Keratinocyte (primary cell): Measurements from ENCODE around the gene GPX2.

Experiments used
- EZH2 ChIP-seq: IDR thresholded peaks from one replicate; pipeline ENCODE4 v1.6.1; 2012; ENCODE audit warnings: inconsistent platforms, mild to moderate bottlenecking, low read length, moderate library complexity
- TF ChIP-seq, protein P1 (sequence below), 3 experiments: IDR thresholded peaks in 1 of 3; conservative IDR thresholded peaks in 1 of 3; optimal IDR thresholded peaks in 1 of 3; 2 replicates in 2 of 3; 3 replicates in 1 of 3; pipeline versions ENCODE3 to v1.5.1; 2011; ENCODE audit warnings: low read length in 3 of 3, mild to moderate bottlenecking in 3 of 3, moderate library complexity in 2 of 3, control low read depth in 1 of 3, inconsistent platforms in 1 of 3; ENCODE audit not compliant: insufficient read depth in 2 of 3; ENCODE audit errors: extremely low read depth in 1 of 3

DNA sequence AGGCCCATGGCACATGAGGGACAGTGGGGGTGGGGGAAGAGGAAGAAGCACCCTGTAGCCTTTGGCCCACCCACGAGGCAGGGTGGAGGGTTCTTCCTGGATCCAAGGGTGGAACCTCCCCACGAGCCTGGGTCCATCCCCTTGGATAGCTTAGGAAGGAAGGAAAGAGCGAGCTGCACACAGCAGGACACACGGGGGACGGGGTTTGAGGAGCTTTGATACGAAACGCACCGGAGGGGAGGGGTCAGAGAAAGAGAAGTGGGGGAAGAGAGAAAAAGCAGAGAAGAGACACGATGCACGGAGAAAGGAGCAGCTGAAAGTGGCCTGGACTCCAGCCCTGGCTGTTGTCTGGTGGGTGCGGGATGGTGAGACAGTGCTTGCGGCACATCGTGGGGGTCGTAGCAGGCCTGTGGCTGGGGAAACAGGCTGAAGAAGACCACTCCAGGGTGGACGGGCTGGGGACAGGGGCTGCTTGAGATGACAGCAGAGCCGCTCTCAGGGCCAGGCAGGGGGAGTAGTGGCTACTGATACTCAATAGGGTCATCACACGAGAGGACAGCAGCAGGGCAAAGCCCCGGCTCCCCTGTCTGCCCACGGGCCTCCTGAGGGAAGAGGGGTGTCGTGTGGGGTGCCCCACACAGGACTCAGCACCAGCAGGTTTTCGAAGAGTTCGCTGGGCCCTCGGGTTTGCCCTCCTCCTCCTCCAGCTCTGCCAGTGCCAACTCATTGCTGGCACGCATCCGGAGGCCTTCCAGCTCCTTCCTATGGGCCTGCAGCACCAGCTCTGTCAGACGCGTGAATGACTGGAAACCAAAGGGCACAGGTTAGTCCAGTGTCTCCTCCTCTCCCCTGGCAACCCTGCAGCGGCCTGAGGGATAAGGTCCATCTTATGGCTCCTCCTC, 5.4 kb upstream of the GPX2 start:
- TF ChIP-seq, protein P1, sequence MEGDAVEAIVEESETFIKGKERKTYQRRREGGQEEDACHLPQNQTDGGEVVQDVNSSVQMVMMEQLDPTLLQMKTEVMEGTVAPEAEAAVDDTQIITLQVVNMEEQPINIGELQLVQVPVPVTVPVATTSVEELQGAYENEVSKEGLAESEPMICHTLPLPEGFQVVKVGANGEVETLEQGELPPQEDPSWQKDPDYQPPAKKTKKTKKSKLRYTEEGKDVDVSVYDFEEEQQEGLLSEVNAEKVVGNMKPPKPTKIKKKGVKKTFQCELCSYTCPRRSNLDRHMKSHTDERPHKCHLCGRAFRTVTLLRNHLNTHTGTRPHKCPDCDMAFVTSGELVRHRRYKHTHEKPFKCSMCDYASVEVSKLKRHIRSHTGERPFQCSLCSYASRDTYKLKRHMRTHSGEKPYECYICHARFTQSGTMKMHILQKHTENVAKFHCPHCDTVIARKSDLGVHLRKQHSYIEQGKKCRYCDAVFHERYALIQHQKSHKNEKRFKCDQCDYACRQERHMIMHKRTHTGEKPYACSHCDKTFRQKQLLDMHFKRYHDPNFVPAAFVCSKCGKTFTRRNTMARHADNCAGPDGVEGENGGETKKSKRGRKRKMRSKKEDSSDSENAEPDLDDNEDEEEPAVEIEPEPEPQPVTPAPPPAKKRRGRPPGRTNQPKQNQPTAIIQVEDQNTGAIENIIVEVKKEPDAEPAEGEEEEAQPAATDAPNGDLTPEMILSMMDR (optimal IDR thresholded peaks at IDR 0.05 in 1 of 3, IDR thresholded peaks at IDR 0.05 in 1 of 3, conservative IDR thresholded peaks at IDR 0.05 in 1 of 3; ENCODE audit: extremely low read depth in 1 of 3, insufficient read depth in 2 of 3, low read length in 3 of 3) = no peak
- no peak for TF ChIP-seq EZH2
